Measurements from ENCODE around the gene MADCAM1. TPM values are rescaled to one million over a fixed set of nuclear protein-coding genes. Genes with fewer than 3 reads are reported as not detected.

Gene MADCAM1
- total RNA-seq, 3 donors from 2014 or later (not counting 1 experiment from before 2014, with no cell fraction given): 0.43 to 0.54 TPM; not detected in 1

DNA sequence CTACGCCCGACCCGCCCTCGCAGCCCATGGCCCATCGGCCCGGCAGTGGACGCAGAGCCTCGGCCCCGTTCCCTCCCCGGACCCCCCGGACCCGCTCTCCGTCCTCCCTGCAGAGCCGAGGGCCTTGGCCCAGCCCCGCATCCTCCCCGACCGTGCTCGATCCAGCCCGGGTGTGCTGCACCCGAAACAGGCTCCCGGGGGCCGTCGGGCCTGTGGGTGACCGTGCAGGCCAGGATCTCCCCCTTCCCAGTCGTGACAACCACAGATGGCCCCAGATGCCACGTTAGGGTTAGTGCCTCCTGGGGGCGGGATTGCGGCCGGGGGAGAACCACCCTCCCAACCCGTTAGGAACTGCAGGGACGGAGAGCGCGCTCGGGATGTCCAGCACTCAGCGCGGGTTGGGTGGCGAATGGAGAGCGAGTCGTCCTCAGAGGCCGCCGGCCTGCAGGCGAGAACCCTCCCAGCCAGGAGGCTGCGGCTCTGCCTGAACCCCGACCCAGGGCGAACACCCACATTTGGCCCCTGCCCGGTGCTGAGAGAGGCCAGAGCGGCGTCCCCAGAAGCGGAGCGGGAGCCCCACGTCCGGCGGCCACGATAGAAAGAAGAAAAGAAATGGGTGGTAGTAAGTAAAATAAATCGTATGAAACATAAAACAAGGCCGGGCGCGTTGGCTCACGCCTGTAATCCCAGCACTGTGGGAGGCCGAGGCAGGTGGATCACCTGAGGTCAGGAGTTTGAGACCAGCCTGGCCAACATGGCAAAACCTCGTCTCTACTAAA, 6.7 kb upstream of the MADCAM1 start:
- Histone ChIP-seq H3K36me3 (ENCODE audit: control insufficient read depth, insufficient read depth, low read length) (no peaks in the 10 kb centered on the region), H3K27me3 (ENCODE audit: control insufficient read depth, insufficient read depth, low read length) (no peaks in the 10 kb centered on the region), H3K27ac (ENCODE audit: low read length) (no peak overlapping the region), H3K4me3 (ENCODE audit: low read length) (peak overlapping the region; percentile 44), H3K9me3 (ENCODE audit: control insufficient read depth, insufficient read depth, low read length) (no peaks in the 10 kb centered on the region), H3K4me1 (ENCODE audit: control insufficient read depth, insufficient read depth, low read length) (peaks cover 14% of the 10 kb centered on the region)
- ATAC-seq (peak; percentile 8 to 17 (median 9)), DNase-seq (no peak)
- Mint-ChIP-seq H3K9me3 (no peaks in the 10 kb centered on the region), H3K4me1 (peaks cover 0 to 10% of the 10 kb centered on the region in 2 donors), H3K27ac (peak overlapping the region; percentile 21 to 73), H3K27me3 (ENCODE audit: low read depth in 2 of 2) (peaks cover 0 to 10% of the 10 kb centered on the region in 2 donors), H3K4me3 (peak overlapping the region; percentile 73), H3K36me3 (no peaks in the 10 kb centered on the region)
- WGBS (ENCODE audit: insufficient coverage): 36% methylated on average over 61 of the region's 61 CpGs
- intact Hi-C loops (cut with micrococcal nuclease): loop anchor here (2.0 kb wide), 1 partner anchor 17 kb away; the partner anchor contains the start of gene TPGS1
- TF ChIP-seq, protein P1, sequence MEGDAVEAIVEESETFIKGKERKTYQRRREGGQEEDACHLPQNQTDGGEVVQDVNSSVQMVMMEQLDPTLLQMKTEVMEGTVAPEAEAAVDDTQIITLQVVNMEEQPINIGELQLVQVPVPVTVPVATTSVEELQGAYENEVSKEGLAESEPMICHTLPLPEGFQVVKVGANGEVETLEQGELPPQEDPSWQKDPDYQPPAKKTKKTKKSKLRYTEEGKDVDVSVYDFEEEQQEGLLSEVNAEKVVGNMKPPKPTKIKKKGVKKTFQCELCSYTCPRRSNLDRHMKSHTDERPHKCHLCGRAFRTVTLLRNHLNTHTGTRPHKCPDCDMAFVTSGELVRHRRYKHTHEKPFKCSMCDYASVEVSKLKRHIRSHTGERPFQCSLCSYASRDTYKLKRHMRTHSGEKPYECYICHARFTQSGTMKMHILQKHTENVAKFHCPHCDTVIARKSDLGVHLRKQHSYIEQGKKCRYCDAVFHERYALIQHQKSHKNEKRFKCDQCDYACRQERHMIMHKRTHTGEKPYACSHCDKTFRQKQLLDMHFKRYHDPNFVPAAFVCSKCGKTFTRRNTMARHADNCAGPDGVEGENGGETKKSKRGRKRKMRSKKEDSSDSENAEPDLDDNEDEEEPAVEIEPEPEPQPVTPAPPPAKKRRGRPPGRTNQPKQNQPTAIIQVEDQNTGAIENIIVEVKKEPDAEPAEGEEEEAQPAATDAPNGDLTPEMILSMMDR (IDR thresholded peaks at IDR 0.05): no peak

- Histone ChIP-seq H3K9me3 (ENCODE audit: control insufficient read depth, insufficient read depth, low read length) (no peaks in the 10 kb centered on the region), H3K27me3 (ENCODE audit: control insufficient read depth, insufficient read depth, low read length) (peaks cover 7% of the 10 kb centered on the region), H3K4me1 (ENCODE audit: control insufficient read depth, insufficient read depth, low read length) (peaks cover 19% of the 10 kb centered on the region), H3K27ac (ENCODE audit: low read length) (no peak overlapping the region), H3K36me3 (ENCODE audit: control insufficient read depth, insufficient read depth, low read length) (no peaks in the 10 kb centered on the region), H3K4me3 (ENCODE audit: low read length) (no peak overlapping the region)
- H3K4me1 Mint-ChIP-seq: peaks cover 0 to 10% of the 10 kb centered on the region in 2 donors
- H3K9me3 Mint-ChIP-seq: no peaks in the 10 kb centered on the region
- no peak overlapping the region for H3K4me3 Mint-ChIP-seq
- 93% methylated on average over 28 of the region's 32 CpGs for WGBS (ENCODE audit: insufficient coverage)
- intact Hi-C loops (cut with micrococcal nuclease): no loop called here
- TF ChIP-seq, protein P1 (IDR thresholded peaks at IDR 0.05): no peak
- no peak for ATAC-seq
- no peak overlapping the region for H3K27ac Mint-ChIP-seq
- peaks cover 0 to 1% of the 10 kb centered on the region in 2 donors for H3K27me3 Mint-ChIP-seq (ENCODE audit: low read depth in 2 of 2)
- peak in 1 of 2 donors; percentile 53 for DNase-seq
- H3K36me3 Mint-ChIP-seq: no peaks in the 10 kb centered on the region
These were observed 5.0 kb upstream of the MADCAM1 start for GRCh38 chr19:491146-491741.

DNA sequence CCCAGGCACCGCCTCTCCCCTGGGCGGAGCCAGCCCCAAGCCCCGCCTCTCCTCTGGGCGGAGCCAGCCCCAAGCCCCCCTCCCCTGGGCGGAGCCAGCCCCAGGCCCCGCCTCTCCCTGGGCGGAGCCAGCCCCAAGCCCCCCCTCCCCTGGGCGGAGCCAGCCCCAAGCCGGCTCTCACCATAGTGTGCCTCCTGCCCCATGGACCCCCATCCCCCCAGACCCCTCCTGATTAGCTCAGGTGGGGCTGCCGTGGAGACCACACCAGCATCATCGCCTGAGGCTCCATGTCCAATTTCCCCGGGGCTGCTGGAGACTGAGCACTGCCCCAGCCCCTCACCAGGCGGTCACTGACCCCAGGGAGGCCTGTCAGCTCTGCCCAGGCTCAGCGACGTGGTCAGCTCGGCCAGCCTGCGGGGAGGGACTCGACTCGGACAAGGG, 4.2 kb upstream of the MADCAM1 start:
- intact Hi-C loops (cut with micrococcal nuclease): no loop called here
- Histone ChIP-seq H3K4me1 (ENCODE audit: control insufficient read depth, insufficient read depth, low read length) (peaks cover 20% of the 10 kb centered on the region), H3K9me3 (ENCODE audit: control insufficient read depth, insufficient read depth, low read length) (no peaks in the 10 kb centered on the region), H3K27me3 (ENCODE audit: control insufficient read depth, insufficient read depth, low read length) (peaks cover 10% of the 10 kb centered on the region), H3K36me3 (ENCODE audit: control insufficient read depth, insufficient read depth, low read length) (no peaks in the 10 kb centered on the region), H3K27ac (ENCODE audit: low read length) (no peak overlapping the region), H3K4me3 (ENCODE audit: low read length) (no peak overlapping the region)
- no peaks in the 10 kb centered on the region for H3K36me3 Mint-ChIP-seq
- no peak overlapping the region for H3K4me3 Mint-ChIP-seq
- TF ChIP-seq, protein P1 (IDR thresholded peaks at IDR 0.05): no peak
- H3K9me3 Mint-ChIP-seq: no peaks in the 10 kb centered on the region
- H3K4me1 Mint-ChIP-seq: peaks cover 0 to 10% of the 10 kb centered on the region in 2 donors
- no peaks in the 10 kb centered on the region for H3K27me3 Mint-ChIP-seq (ENCODE audit: low read depth in 2 of 2)
- no peak overlapping the region for H3K27ac Mint-ChIP-seq
- 75% methylated on average over 16 of the region's 19 CpGs for WGBS (ENCODE audit: insufficient coverage)
- ATAC-seq (peak in 2 of 3 donors; percentile 6 to 22), DNase-seq (peak; percentile 55 to 67)

Measured in natural killer cell (primary cell).